HepG2 (cell line): Measurements from ENCODE around the gene MRPL38. TPM values are rescaled to one million over a fixed set of nuclear protein-coding genes. Genes with fewer than 3 reads are reported as not detected.

Experiments
- CEBPG ChIP-seq: IDR thresholded peaks from 2 replicates; pipeline ENCODE4 v1.6.1; 2016
- HDAC2 ChIP-seq: sonication (generic); formaldehyde crosslinking; IDR thresholded peaks from 2 replicates; pipeline ENCODE4 v1.4.0; 2020; ENCODE audit warnings: missing genetic modification reagents
- HMG20B ChIP-seq: conservative IDR thresholded peaks from 2 replicates; pipeline ENCODE4 v1.6.1; 2016; ENCODE audit warnings: missing genetic modification reagents, missing compliant biosample characterization
- HMGA1 ChIP-seq: sonication (generic); formaldehyde crosslinking; conservative IDR thresholded peaks from 2 replicates; pipeline ENCODE4 v1.4.0; 2020; ENCODE audit warnings: missing genetic modification reagents
- ISX ChIP-seq: sonication (generic); formaldehyde crosslinking; conservative IDR thresholded peaks from 2 replicates; pipeline ENCODE4 v1.5.0; 2020; ENCODE audit warnings: missing genetic modification reagents
- JUNB ChIP-seq: sonication (generic); formaldehyde crosslinking; IDR thresholded peaks from 2 replicates; pipeline ENCODE4 v1.8.0; 2022; ENCODE audit warnings: missing genetic modification reagents, mild to moderate bottlenecking, borderline replicate concordance
- NFKBIZ ChIP-seq: IDR thresholded peaks from 2 replicates; pipeline ENCODE4 v1.6.1; 2018; ENCODE audit warnings: missing genetic modification reagents, missing compliant biosample characterization
- RFX3 ChIP-seq: IDR thresholded peaks from 2 replicates; pipeline ENCODE4 v1.6.1; 2016; ENCODE audit warnings: missing biosample characterization, missing genetic modification reagents
- RFX5 ChIP-seq: IDR thresholded peaks from 2 replicates; pipeline ENCODE4 v1.6.1; 2011; ENCODE audit warnings: low read depth, low read length, improper control_type of control experiment
- ZNF12 ChIP-seq: sonication (generic); formaldehyde crosslinking; IDR thresholded peaks from 2 replicates; pipeline ENCODE4 v1.5.0; 2020; ENCODE audit warnings: missing genetic modification reagents
- ZNF382 ChIP-seq: sonication (generic); formaldehyde crosslinking; IDR thresholded peaks from 2 replicates; pipeline ENCODE4 v1.5.0; 2020; ENCODE audit warnings: missing genetic modification reagents, mild to moderate bottlenecking, borderline replicate concordance
- ZNF605 ChIP-seq: sonication (generic); formaldehyde crosslinking; IDR thresholded peaks from 2 replicates; pipeline ENCODE4 v1.8.0; 2022; ENCODE audit warnings: mild to moderate bottlenecking, missing genetic modification reagents
- ZNF614 ChIP-seq: IDR thresholded peaks from 2 replicates; pipeline ENCODE4 v1.6.1; 2018; ENCODE audit warnings: missing biosample characterization, missing genetic modification reagents, inconsistent platforms, borderline replicate concordance
- ZNF724P ChIP-seq: sonication (generic); formaldehyde crosslinking; IDR thresholded peaks from 2 replicates; pipeline ENCODE4 v1.8.0; 2022; ENCODE audit warnings: missing genetic modification reagents, borderline replicate concordance
- ZSCAN25 ChIP-seq: sonication (generic); formaldehyde crosslinking; IDR thresholded peaks from 2 replicates; pipeline ENCODE4 v1.8.0; 2022; ENCODE audit warnings: mild to moderate bottlenecking, missing genetic modification reagents
- ZSCAN9 ChIP-seq: IDR thresholded peaks from 2 replicates; pipeline ENCODE4 v1.6.1; 2016; ENCODE audit warnings: borderline replicate concordance
- polyA plus RNA-seq, 8 experiments: library from polyadenylated mRNA; depleted of rRNA in 3 of 8; stranded (reverse) in 7 of 8; unstranded in 1 of 8; fragments of >200 nt; fragmentation: Illumina TruSeq in 4 of 8; extraction: Trizol in 4 of 8; gene quantifications; 2 replicates each; pipeline versions ENCODE4 v1.2.1 to v1.2.3, GENCODE V29; 2011 to 2016; ENCODE audit warnings: low read depth in 4 of 8, missing spikeins in 1 of 8, mixed read lengths in 1 of 8; ENCODE audit not compliant: insufficient read depth in 1 of 8
- total RNA-seq, 5 experiments: library from RNA; depleted of rRNA; stranded (reverse); fragments of >200 nt; fragmentation: Illumina TruSeq; extraction: Trizol; gene quantifications; 2 replicates each; pipeline ENCODE4 v1.2.3, GENCODE V29; 2016; ENCODE audit warnings: low read depth in 1 of 5
- TF ChIP-seq, protein P1 (sequence below): sonication (generic); formaldehyde crosslinking; IDR thresholded peaks from 2 replicates; pipeline ENCODE4 v1.5.1; 2020; ENCODE audit warnings: missing genetic modification reagents, mild to moderate bottlenecking, borderline replicate concordance
- TF ChIP-seq, protein P2 (sequence below): IDR thresholded peaks from 2 replicates; pipeline ENCODE4 v1.6.1; 2012; ENCODE audit warnings: inconsistent platforms
- TF ChIP-seq, protein P3 (sequence below), 2 experiments: sonication (generic) in 1 of 2; formaldehyde crosslinking in 1 of 2; IDR thresholded peaks; 2 replicates each; pipeline versions ENCODE4 v1.4.0 to v1.6.1; 2018 to 2020; ENCODE audit warnings: missing genetic modification reagents in 2 of 2, borderline replicate concordance in 1 of 2, low read depth in 1 of 2, mild to moderate bottlenecking in 1 of 2, missing biosample characterization in 1 of 2
- TF ChIP-seq, protein P4 (sequence below), 2 experiments: sonication (generic) in 1 of 2; formaldehyde crosslinking in 1 of 2; IDR thresholded peaks; 2 replicates each; pipeline versions ENCODE4 v1.6.1 to v1.9.0; 2014 to 2022; ENCODE audit warnings: antibody characterized with exemption in 1 of 2, borderline replicate concordance in 1 of 2, inconsistent platforms in 1 of 2, low read depth in 1 of 2, missing genetic modification reagents in 1 of 2

Gene MRPL38
- total and polyA plus RNA-seq, 2 of the 13 experiments (the other 11 are each of a cell fraction or from before 2014, with no cell fraction given): 83.7 to 125 TPM

DNA sequence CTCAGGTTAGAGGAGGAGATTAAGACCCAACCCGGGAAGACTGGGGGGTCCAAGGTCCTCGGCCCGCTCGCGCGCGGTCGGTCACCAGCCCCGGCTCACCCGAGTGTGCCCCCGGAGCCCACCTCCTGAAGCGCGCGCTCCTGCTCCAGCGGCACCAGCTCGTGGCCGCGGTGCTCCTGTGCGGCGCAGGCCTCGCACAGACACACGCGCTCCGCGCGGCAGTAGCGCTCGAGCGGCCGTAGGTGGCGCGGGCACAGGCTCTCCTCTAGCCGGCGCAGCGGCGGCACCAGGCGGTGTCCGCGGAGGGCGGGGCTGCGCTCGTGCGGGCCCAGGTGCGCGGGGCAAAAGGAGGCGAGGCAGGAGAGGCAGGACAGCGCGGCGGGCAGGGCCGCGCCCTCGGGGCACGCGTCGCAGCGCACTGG lies 26.9 kb downstream of the MRPL38 start (continued):
- TF ChIP-seq, protein P1, sequence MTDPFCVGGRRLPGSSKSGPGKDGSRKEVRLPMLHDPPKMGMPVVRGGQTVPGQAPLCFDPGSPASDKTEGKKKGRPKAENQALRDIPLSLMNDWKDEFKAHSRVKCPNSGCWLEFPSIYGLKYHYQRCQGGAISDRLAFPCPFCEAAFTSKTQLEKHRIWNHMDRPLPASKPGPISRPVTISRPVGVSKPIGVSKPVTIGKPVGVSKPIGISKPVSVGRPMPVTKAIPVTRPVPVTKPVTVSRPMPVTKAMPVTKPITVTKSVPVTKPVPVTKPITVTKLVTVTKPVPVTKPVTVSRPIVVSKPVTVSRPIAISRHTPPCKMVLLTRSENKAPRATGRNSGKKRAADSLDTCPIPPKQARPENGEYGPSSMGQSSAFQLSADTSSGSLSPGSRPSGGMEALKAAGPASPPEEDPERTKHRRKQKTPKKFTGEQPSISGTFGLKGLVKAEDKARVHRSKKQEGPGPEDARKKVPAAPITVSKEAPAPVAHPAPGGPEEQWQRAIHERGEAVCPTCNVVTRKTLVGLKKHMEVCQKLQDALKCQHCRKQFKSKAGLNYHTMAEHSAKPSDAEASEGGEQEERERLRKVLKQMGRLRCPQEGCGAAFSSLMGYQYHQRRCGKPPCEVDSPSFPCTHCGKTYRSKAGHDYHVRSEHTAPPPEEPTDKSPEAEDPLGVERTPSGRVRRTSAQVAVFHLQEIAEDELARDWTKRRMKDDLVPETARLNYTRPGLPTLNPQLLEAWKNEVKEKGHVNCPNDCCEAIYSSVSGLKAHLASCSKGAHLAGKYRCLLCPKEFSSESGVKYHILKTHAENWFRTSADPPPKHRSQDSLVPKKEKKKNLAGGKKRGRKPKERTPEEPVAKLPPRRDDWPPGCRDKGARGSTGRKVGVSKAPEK (CRISPR knock-in tag): no peak
- TF ChIP-seq ZNF614 (CRISPR knock-in tag): no peak
- no peak for TF ChIP-seq RFX3 (CRISPR knock-in tag)
- TF ChIP-seq ZNF605 (CRISPR knock-in tag): no peak
- TF ChIP-seq HMG20B (CRISPR knock-in tag): 0 out of 2 replicates have a peak, but pooled peaks have one; percentile 15
- TF ChIP-seq NFKBIZ: no peak
- TF ChIP-seq, protein P2, sequence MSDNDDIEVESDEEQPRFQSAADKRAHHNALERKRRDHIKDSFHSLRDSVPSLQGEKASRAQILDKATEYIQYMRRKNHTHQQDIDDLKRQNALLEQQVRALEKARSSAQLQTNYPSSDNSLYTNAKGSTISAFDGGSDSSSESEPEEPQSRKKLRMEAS: peak; percentile 86
- TF ChIP-seq ISX: peak; percentile 78; the same call in 1 of the 2 replicates
- no peak for TF ChIP-seq JUNB (CRISPR knock-in tag)
- TF ChIP-seq ZNF12: no peak; the same call in 1 of the 2 replicates
- no peak for TF ChIP-seq HMGA1 (CRISPR knock-in tag)
- TF ChIP-seq, protein P3, sequence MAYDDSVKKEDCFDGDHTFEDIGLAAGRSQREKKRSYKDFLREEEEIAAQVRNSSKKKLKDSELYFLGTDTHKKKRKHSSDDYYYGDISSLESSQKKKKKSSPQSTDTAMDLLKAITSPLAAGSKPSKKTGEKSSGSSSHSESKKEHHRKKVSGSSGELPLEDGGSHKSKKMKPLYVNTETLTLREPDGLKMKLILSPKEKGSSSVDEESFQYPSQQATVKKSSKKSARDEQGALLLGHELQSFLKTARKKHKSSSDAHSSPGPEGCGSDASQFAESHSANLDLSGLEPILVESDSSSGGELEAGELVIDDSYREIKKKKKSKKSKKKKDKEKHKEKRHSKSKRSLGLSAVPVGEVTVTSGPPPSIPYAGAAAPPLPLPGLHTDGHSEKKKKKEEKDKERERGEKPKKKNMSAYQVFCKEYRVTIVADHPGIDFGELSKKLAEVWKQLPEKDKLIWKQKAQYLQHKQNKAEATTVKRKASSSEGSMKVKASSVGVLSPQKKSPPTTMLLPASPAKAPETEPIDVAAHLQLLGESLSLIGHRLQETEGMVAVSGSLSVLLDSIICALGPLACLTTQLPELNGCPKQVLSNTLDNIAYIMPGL (CRISPR knock-in tag; IDR thresholded peaks at IDR 0.05; ENCODE audit: borderline replicate concordance in 1 of 2, low read depth in 1 of 2): peak; percentile 85 to 99
- TF ChIP-seq RFX5: no peak; the same call in 1 of the 2 replicates
- TF ChIP-seq ZNF382 (CRISPR knock-in tag): no peak
- no peak for TF ChIP-seq CEBPG
- TF ChIP-seq, protein P4, sequence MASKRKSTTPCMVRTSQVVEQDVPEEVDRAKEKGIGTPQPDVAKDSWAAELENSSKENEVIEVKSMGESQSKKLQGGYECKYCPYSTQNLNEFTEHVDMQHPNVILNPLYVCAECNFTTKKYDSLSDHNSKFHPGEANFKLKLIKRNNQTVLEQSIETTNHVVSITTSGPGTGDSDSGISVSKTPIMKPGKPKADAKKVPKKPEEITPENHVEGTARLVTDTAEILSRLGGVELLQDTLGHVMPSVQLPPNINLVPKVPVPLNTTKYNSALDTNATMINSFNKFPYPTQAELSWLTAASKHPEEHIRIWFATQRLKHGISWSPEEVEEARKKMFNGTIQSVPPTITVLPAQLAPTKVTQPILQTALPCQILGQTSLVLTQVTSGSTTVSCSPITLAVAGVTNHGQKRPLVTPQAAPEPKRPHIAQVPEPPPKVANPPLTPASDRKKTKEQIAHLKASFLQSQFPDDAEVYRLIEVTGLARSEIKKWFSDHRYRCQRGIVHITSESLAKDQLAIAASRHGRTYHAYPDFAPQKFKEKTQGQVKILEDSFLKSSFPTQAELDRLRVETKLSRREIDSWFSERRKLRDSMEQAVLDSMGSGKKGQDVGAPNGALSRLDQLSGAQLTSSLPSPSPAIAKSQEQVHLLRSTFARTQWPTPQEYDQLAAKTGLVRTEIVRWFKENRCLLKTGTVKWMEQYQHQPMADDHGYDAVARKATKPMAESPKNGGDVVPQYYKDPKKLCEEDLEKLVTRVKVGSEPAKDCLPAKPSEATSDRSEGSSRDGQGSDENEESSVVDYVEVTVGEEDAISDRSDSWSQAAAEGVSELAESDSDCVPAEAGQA (IDR thresholded peaks at IDR 0.05; ENCODE audit: low read depth): no peak; the same call in 1 of the 2 replicates
- TF ChIP-seq, protein P4 (CRISPR knock-in tag; IDR thresholded peaks at IDR 0.05; ENCODE audit: borderline replicate concordance): peak; percentile 71; the same call in 1 of the 2 replicates
- TF ChIP-seq ZNF724P (CRISPR knock-in tag): peak; percentile 78
- TF ChIP-seq ZSCAN25 (CRISPR knock-in tag): no peak; the same call in none of the 2 replicates
- no peak for TF ChIP-seq HDAC2 (CRISPR knock-in tag)
- no peak; the same call in 1 of the 2 replicates for TF ChIP-seq ZSCAN9 (CRISPR knock-in tag)
